Stimulated activated CD4-positive, alpha-beta T cell treated with anti-CD3 and anti-CD28 coated beads, Interleukin-1b, Interleukin-23, amount 100 ng/mL, for 24 hours (primary cell): ENCODE results near the gene NONO.
"Not testable (repeated sequence)": the region's sequence is repeated elsewhere in the genome, so short reads cannot be mapped to it uniquely, and the experiment has no call there.

Experiments
- DNase-seq, 4 experiments: peaks; one replicate each; pipeline ENCODE4 v3.0.0-alpha.2; 2020; ENCODE audit warnings: low read depth in 4 of 4, low spot score in 1 of 4

NONO gene

DNA sequence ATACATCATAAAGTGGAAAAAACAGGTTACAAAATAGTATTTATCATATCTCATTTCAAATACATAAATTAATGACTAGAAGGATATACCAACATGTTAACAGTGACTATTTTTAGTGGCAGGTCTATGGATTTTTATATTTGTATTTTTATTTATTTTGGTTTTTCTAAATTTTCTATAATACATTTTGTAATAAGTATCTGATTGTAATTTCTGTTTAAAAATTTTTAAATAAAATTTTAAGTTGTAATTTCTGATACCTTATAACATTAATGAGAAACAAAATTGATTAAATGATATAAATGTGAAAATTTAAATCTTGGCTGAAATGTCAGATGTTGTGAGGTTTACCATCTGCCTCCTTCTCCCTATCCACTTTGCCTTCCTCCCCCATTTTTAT lies 2.5 kb downstream of the NONO start:
- DNase-seq: no peak

DNA sequence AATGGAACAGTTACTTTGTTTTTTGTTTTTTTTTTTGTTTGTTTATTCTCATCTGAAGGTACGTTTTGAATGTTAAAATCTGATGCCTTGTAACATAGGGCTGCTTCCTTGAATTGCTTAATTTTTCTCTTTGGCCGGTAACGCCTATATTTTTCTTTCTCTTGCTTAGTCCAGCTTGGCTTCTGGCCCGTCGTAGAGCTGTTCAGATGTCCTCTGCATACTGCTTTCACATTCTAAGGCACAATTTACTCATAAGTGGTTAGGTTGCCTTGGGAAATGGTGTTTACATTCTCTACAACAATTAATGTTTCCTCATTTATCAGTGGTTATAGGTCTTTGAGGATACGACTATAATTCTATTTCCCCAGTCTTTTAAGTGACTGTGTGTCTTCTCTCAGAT lies 7.9 kb downstream of the NONO start:
- no peak for DNase-seq

DNA sequence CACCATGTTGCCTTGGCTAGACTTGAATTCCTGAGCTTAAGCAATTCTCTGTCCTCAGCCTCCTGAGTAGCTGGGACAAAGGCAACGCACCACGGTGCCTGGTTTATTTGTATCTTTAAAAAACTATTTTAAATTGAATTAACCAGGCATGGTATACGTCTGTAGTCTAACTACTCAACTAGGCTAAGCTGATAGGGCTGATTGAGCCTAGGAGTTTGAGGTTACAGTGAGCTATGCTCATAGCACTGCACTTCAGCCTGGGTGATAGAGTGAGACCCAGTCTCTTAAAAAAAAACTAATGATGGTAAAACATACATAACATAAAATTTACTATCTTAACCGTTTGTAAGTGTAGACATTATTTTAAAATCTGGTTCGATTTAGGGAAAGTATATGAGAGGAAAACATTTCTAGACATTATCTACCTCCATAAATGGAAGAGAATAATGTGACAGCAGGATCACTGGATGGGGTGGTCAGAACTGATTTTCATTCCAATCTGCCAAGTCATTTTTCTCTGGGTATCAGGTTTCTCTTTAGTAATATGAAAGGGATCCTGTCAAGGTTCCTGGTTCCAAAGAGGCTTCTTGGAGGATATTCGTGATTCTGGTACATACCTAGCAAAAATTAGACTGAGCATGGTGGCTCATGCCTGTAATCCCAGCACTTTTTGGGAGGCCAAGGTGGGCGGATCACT lies 9.4 kb downstream of the NONO start:
- no peak for DNase-seq

GRCh38 chrX:71296806-71297205 lies 13.4 kb downstream of the NONO start:
- no peak for DNase-seq

DNA sequence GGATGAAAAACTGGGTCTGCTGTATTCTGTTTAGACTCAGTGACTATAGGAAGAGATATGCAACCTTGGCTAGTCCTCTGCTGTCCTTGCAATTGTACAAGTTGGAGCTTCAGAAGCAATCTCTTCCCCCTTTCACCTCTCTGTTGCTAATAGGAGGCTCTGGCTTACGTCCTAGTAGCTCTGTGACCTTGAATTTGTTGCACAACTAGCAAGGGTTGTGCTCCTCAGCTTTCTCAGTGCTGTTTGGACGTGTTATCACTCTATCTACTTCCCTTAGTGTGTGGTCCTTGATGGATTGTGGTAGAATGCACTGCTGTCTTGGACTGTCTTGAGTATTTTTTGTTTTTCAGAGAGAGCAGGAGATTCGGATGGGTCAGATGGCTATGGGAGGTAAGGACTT lies 14.7 kb downstream of the NONO start:
- no peak for DNase-seq

DNA sequence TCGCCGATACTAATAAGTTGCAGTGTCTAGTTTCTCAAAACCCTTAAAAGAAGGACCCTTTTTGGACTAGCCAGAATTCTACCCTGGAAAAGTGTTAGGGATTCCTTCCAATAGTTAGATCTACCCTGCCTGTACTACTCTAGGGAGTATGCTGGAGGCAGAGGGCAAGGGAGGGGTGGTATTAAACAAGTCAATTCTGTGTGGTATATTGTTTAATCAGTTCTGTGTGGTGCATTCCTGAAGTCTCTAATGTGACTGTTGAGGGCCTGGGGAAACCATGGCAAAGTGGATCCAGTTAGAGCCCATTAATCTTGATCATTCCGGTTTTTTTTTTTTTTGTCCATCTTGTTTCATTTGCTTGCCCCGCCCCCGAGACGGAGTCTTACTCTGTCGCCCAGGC lies 16.6 kb downstream of the NONO start:
- not testable (repeated sequence) for DNase-seq

GRCh38 chrX:71300495-71300894 lies 17.1 kb downstream of the NONO start:
- not testable (repeated sequence) for DNase-seq

GRCh38 chrX:71301195-71301924 lies 17.9 kb downstream of the NONO start, which contains the start of gene ITGB1BP2:
TSS of gene ITGB1BP2 (plus strand) at chrX:71301750. CDS start at chrX:71301807, 57 bp downstream.
- DNase-seq: no peak

DNA sequence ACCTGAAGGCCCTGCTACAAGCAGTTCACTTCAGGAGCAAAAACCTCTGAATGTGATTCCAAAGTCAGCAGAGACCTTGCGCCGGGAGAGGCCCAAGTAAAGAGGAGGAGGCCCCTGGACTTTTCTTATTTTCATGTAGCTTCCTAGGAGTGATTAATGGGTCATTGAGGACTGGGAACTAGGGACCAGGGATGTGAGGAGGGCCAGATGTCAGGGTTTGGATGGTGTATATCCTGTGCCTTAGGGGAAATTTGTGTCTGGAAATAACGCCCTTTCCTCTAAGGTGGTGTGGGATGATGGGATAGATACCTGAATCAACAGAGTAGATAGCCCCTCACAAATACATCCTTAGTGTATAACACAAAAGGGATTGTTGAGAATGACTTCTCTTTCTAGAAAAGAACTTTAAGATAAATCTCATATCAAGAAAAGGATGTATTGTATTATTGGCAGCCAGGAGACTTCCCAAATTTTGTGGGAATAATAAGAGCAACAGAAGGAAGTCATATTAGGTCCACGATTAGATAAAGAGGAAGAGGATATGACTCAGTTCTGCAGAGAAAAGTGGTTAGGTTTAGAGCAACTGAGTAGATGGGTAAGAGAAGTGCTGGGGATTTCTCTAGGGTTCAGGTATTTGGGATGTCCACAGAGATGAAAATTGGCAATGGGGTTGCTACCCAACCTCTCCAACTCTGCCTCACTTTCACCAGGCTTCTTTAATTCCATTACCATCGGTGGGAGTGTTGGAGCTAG lies 19.2 kb downstream of the NONO start:
- DNase-seq: no peak

- no peak for DNase-seq
These were observed 21.1 kb downstream of the NONO start for GRCh38 chrX:71304561-71304960.

- DNase-seq: no peak
These were observed 32.5 kb downstream of the NONO start for GRCh38 chrX:71315917-71316316.

GRCh38 chrX:71316959-71317358 lies 33.5 kb downstream of the NONO start:
- not testable (repeated sequence) for DNase-seq

- DNase-seq: no peak
These were observed 36.7 kb downstream of the NONO start for GRCh38 chrX:71320126-71320525.

GRCh38 chrX:71321731-71322130 lies 38.3 kb downstream of the NONO start:
- DNase-seq: no peak

DNA sequence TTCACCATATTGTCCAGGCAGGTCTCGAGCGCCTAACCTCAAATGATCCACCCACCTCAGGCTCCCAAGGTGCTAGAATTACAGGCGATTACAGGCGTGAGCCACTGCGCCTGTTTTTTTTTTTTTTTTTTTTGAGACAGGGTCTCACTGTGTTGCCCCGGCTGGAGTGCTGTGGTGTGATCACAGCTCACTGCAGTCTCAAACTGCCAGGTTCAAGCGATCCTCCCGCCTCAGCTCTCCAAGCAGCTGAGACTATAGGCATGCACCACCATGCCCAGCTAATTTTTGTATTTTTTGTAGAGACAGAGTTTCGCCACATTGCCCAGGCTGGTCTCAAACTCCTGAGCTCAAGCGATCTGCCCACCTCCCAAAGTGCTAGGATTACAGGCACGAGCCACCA lies 41.0 kb downstream of the NONO start:
- not testable (repeated sequence) for DNase-seq

- DNase-seq: no peak
These were observed 43.0 kb downstream of the NONO start for GRCh38 chrX:71326394-71326793.

- DNase-seq: not testable (repeated sequence)
These were observed 65.8 kb downstream of the NONO start for GRCh38 chrX:71349151-71349665.

DNA sequence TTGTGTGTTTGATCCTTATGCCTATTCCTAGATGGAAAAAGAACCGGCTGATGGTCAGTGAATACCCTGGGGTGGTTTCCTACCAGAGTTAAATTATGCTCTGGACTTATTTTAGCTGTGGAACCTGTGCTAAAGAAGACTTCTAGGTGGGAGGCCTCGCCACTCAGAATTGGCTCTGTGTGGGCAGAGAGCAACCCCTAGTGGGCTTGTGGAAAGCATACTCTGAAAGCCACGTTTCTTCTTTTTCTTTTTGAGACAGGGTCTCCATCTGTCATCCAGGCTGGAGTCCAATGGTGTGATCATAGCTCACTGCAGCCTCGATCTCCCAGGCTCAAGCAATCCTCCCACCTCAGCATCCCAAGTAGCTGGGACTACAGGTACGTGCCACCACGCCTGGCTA lies 66.4 kb downstream of the NONO start:
- DNase-seq: not testable (repeated sequence)
